Heart left ventricle (tissue), 16 donors: ENCODE measurements around the gene PAFAH1B2. TPM values are rescaled to one million over a fixed set of nuclear protein-coding genes. Genes with fewer than 3 reads are reported as not detected.
A peak's percentile ranks its signal among the peaks of the same experiment; 100 is the strongest.

Experiments used
- ATAC-seq, 4 donors: fragments of 200-7000 bp; cut with Tn5 transposase; one replicate each; pipeline ENCODE4 v1.9.1; 2020 to 2022; ENCODE audit warnings: moderate library complexity in 4 of 4, mild to moderate bottlenecking in 3 of 4, moderate number of reproducible peaks in 1 of 4
- DNase-seq, 5 donors: peaks; one replicate each; pipeline ENCODE4 v3.0.0-alpha.2; 2020
- H3K27ac ChIP-seq, 12 donors: fragments of 200-600 bp; sonication (generic) in 4 of 12; one replicate each; pipeline versions ENCODE4 v1.5.0 to v1.8.0; 2016 to 2022; ENCODE audit warnings: mild to moderate bottlenecking in 2 of 12
- H3K27me3 ChIP-seq, 9 donors: fragments of 200-600 bp; sonication (generic) in 2 of 9; one replicate each; pipeline versions ENCODE4 v1.5.1 to v1.8.0; 2016 to 2022; ENCODE audit warnings: mild to moderate bottlenecking in 3 of 9
- H3K36me3 ChIP-seq, 9 donors: fragments of 200-600 bp; sonication (generic) in 2 of 9; one replicate each; pipeline versions ENCODE4 v1.5.0 to v1.8.0; 2018 to 2022; ENCODE audit warnings: mild to moderate bottlenecking in 2 of 9
- H3K4me1 ChIP-seq, 12 donors: fragments of 200-600 bp; sonication (generic) in 4 of 12; one replicate each; pipeline versions ENCODE4 v1.5.0 to v1.8.0; 2016 to 2022; ENCODE audit warnings: mild to moderate bottlenecking in 3 of 12
- H3K4me3 ChIP-seq, 12 donors: fragments of 200-600 bp; sonication (generic) in 4 of 12; one replicate each; pipeline versions ENCODE4 v1.5.0 to v1.8.0; 2017 to 2022; ENCODE audit warnings: mild to moderate bottlenecking in 9 of 12, moderate library complexity in 4 of 12
- H3K9me3 ChIP-seq, 12 donors: fragments of 200-600 bp; sonication (generic) in 4 of 12; one replicate each; pipeline versions ENCODE4 v1.5.0 to v1.8.0; 2016 to 2022; ENCODE audit warnings: mild to moderate bottlenecking in 1 of 12
- CTCF ChIP-seq, 12 donors: fragments of 200-600 bp; sonication (generic) in 4 of 12; IDR thresholded peaks; one replicate each; pipeline versions ENCODE4 v1.5.0 to v1.8.0; 2018 to 2022; ENCODE audit warnings: antibody characterized with exemption in 12 of 12, mild to moderate bottlenecking in 5 of 12
- POLR2A ChIP-seq, 2 donors: fragments of 450-650 bp; IDR thresholded peaks; one replicate each; pipeline ENCODE4 v1.6.1; 2017; ENCODE audit warnings: antibody characterized with exemption in 2 of 2, mild to moderate bottlenecking in 2 of 2, moderate library complexity in 2 of 2
- WGBS, 4 donors: extraction: QIAGEN DNeasy Blood & Tissue Kit in 2 of 4; methylation state at CpG; one replicate each; pipeline versions ENCODE4 v1.1.5 to v1.1.7; 2013 to 2018; 5-methylcytosine and 5-hydroxymethylcytosine counted together
- intact Hi-C, 10 donors: fragments of 100-400 bp; cut with DNase I; formaldehyde crosslinking; loops; one replicate each; pipeline versions ENCODE4 v1.11.1 to v1.14.2; 2022
- polyA plus RNA-seq, 2 donors: library from polyadenylated mRNA; stranded (reverse); fragments of 200-250 nt; gene quantifications; one replicate each; pipeline ENCODE4 v1.2.3, GENCODE V29; 2013
- total RNA-seq, 9 donors: library from RNA; depleted of rRNA in 2 of 9; stranded (reverse); fragments of >200 nt in 2 of 9; fragmentation: NEBNext Ultra II Directional in 3 of 9; extraction: Animal tissue kit (Norgen Biotek cat#: 25700) in 3 of 9; gene quantifications; one replicate each; pipeline versions ENCODE4 v1.1.0 to v1.2.4, GENCODE V29; 2016 to 2023
- donor health status: ischemic (EF 13 %, LVEDD 7.1; RV severe dilation, severe dysfunction).
- donor health status: healthy with polysubstance abuse.
- donor health status: DM: no; HTN: yes; CAD: no.
- donor health status: DM: no; HTN: no; CAD: no.
- donor health status: ischemic (EF 25% LVEDD 6.9; RV normal size, moderate dysfunction).
- donor health status: ischemic (EF 25% LVEDD 5.7; RV mildly dilated, moderate dysfunction).
- donor health status: healthy.
- donor health status: DM: yes; HTN: yes; CAD: no.
- donor health status: ischemic (EF 35%, LVEDD 5.7; RV mildly dilated, moderate dysfunction).
- donor health status: nonischemic (EF 11% LVEDD 7.7; RV severe dilation, severe dysfunction).
- donor health status: DM: yes; HTN: yes; CAD: no.
- donor health status: PGD.
- donor health status: ischemic (EF 29% LVEDD 5.4; RV normal size, mild dysfunction).
- donor health status: nonischemic (EF 23%, LVEDD 6.1; RV moderate dilation, normal function).

PAFAH1B2 gene
- total and polyA plus RNA-seq, 11 donors = 16.7 to 81.1 (median 65.6) TPM

GRCh38 chr11:117171404-117172061, 27.4 kb downstream of the PAFAH1B2 start:
- Histone ChIP-seq H3K9me3 (no peaks in the 10 kb centered on the region), H3K36me3 (peaks cover 0 to 54% (median 47%) of the 10 kb centered on the region in 9 donors), H3K27me3 (no peaks in the 10 kb centered on the region), H3K27ac (peak overlapping the region in 8 of 12 donors; percentile 11 to 86 (median 46)), H3K4me1 (peaks cover 0 to 34% (median 23%) of the 10 kb centered on the region in 12 donors), H3K4me3 (no peak overlapping the region)
- ATAC-seq = peak; percentile 30 to 63 (median 46)
- WGBS, 4 donors = 53 to 63% (median 60%) methylated on average over 14 of the region's 14 CpGs
- TF ChIP-seq CTCF (IDR thresholded peaks at IDR 0.05) = no peak
- TF ChIP-seq POLR2A (IDR thresholded peaks at IDR 0.05) = no peak
- DNase-seq = no peak
- intact Hi-C loops = no loop called here

DNA sequence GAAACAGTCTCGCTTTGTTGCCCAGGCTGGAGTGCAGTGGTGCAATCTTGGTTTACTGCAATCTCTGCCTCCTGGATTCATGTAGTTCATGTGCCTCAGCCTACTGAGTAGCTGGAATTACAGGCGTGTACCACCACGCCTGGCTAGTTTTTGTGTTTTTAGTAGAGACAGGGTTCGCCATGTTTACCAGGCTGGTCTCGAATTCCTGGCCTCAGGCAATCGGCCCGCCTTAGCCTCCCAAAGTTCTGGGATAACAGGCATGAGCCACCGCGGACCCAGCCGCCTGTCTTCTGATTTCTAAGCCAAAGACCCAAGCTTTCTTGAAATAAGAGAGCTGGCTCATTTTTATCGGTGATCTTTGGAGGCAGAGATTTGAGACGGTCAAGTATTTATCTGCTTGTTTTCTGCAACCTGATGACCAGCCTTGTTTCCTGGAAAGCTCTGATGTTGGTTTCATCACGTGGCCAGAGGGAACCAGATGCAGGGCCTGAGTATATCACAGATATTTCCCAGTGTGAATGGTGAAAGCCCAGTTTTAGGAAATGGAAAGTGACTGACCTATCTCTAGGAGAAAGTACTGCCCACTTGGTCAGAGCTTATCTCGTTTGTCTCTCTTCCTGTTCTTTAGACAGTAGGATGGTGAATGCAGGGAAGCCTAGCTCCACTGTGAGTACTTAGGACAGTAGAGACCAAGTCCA, 28.8 kb downstream of the PAFAH1B2 start:
- no peaks in the 10 kb centered on the region for H3K9me3 ChIP-seq
- 56 to 63% (median 60%) methylated on average over 14 of the region's 14 CpGs for WGBS, 4 donors
- H3K4me3 ChIP-seq = no peak overlapping the region
- intact Hi-C loops = no loop called here
- DNase-seq (no peak), ATAC-seq (peak; percentile 10 to 43 (median 34))
- H3K36me3 ChIP-seq = peaks cover 0 to 40% (median 34%) of the 10 kb centered on the region in 9 donors
- no peaks in the 10 kb centered on the region for H3K27me3 ChIP-seq
- TF ChIP-seq CTCF (IDR thresholded peaks at IDR 0.05) = no peak
- no peak for TF ChIP-seq POLR2A (IDR thresholded peaks at IDR 0.05)
- peak overlapping the region in 10 of 12 donors; percentile 11 to 86 (median 48) for H3K27ac ChIP-seq
- peaks cover 0 to 39% (median 24%) of the 10 kb centered on the region in 12 donors for H3K4me1 ChIP-seq

DNA sequence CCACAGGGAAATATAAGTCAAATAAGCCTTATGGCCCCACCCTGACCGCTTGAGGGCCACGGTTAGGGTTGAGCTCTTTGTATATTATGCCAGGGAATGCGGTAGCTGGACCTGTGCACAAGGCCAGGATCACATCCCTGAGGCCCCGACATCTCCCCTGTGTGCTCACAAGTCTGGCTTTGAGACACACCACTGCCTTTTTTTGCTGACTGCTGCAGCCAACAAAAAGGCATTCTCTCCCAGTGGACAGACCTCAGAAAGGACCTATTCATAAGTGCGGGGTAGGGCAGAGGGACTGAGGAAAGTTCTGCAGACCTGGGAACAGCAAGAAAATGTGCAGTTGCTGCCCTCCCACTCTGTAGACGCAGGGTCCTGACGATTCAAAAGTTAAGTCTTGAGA, 31.0 kb downstream of the PAFAH1B2 start:
- Histone ChIP-seq H3K4me1 (peaks cover 0 to 53% (median 36%) of the 10 kb centered on the region in 12 donors), H3K27me3 (no peaks in the 10 kb centered on the region), H3K9me3 (no peaks in the 10 kb centered on the region), H3K27ac (peak overlapping the region in 1 of 12 donors; percentile 32), H3K4me3 (no peak overlapping the region), H3K36me3 (peaks cover 0 to 19% (median 12%) of the 10 kb centered on the region in 9 donors)
- TF ChIP-seq CTCF (IDR thresholded peaks at IDR 0.05) = no peak
- no peak for TF ChIP-seq POLR2A (IDR thresholded peaks at IDR 0.05)
- intact Hi-C loops = loop anchor here in 3 of 10 donors (5.0 kb wide), 2 partner anchors 33 to 47 kb away; partner anchors contain the start of gene PAFAH1B2 (in 2 of the 3)
- ATAC-seq = no peak
- no peak for DNase-seq
- WGBS, 4 donors = 58 to 69% (median 66%) methylated on average over 7 of the region's 7 CpGs

GRCh38 chr11:117175781-117176180, 31.7 kb downstream of the PAFAH1B2 start:
- DNase-seq = no peak
- peaks cover 0 to 12% (median 6%) of the 10 kb centered on the region in 9 donors for H3K36me3 ChIP-seq
- no peaks in the 10 kb centered on the region for H3K27me3 ChIP-seq
- peaks cover 0 to 58% (median 43%) of the 10 kb centered on the region in 12 donors for H3K4me1 ChIP-seq
- ATAC-seq = no peak
- no peaks in the 10 kb centered on the region for H3K9me3 ChIP-seq
- TF ChIP-seq POLR2A (IDR thresholded peaks at IDR 0.05) (no peak), CTCF (IDR thresholded peaks at IDR 0.05) (no peak)
- H3K27ac ChIP-seq = peak overlapping the region in 1 of 12 donors; percentile 12
- intact Hi-C loops = loop anchor here in 3 of 10 donors (5.0 kb wide), 2 partner anchors 33 to 47 kb away; partner anchors contain the start of gene PAFAH1B2 (in 2 of the 3)
- 79 to 92% (median 88%) methylated on average over 5 of the region's 5 CpGs for WGBS, 4 donors
- no peak overlapping the region for H3K4me3 ChIP-seq
